Ramos (cell line): ENCODE results near the gene HDAC4.
"Not testable (repeated sequence)": the region's sequence is repeated elsewhere in the genome, so short reads cannot be mapped to it uniquely, and the experiment has no call there.

Experiments
- in situ Hi-C: fragments of 300-500 bp; cut with MboI; formaldehyde crosslinking; loops from one replicate; pipeline ENCODE4 v1.14.3; 2022; ENCODE audit warnings: low sequenced_read_pairs; ENCODE audit not compliant: unreplicated experiment

The HDAC4 gene

GRCh38 chr2:239053801-239054503 is 346.9 kb downstream of the HDAC4 start:
- in situ Hi-C loops = no loop called here

GRCh38 chr2:239052798-239053665 is 347.8 kb downstream of the HDAC4 start:
- in situ Hi-C loops = no loop called here

- in situ Hi-C loops = no loop called here
Observed at GRCh38 chr2:239051891-239052445, 348.9 kb downstream of the HDAC4 start.

- in situ Hi-C loops = no loop called here
Observed at GRCh38 chr2:239050252-239050649, 350.6 kb downstream of the HDAC4 start.

GRCh38 chr2:239049421-239050251 is 351.2 kb downstream of the HDAC4 start:
- in situ Hi-C loops = no loop called here

GRCh38 chr2:239048736-239049135 is 352.1 kb downstream of the HDAC4 start:
- in situ Hi-C loops = no loop called here

GRCh38 chr2:239047861-239048260 is 353.0 kb downstream of the HDAC4 start:
- in situ Hi-C loops = no loop called here

GRCh38 chr2:239047420-239047819 is 353.4 kb downstream of the HDAC4 start:
- in situ Hi-C loops = no loop called here

- in situ Hi-C loops = no loop called here
Observed at GRCh38 chr2:239046822-239047221, 354.0 kb downstream of the HDAC4 start.

GRCh38 chr2:239044336-239044735 is 356.5 kb downstream of the HDAC4 start:
- in situ Hi-C loops = no loop called here

- in situ Hi-C loops = no loop called here
Observed at GRCh38 chr2:239043326-239043725, 357.5 kb downstream of the HDAC4 start.

- in situ Hi-C loops = no loop called here
Observed at GRCh38 chr2:239042551-239043320, 358.1 kb downstream of the HDAC4 start.

GRCh38 chr2:239042046-239042445 is 358.8 kb downstream of the HDAC4 start:
- in situ Hi-C loops = no loop called here

GRCh38 chr2:239041062-239041461 is 359.8 kb downstream of the HDAC4 start:
- in situ Hi-C loops = no loop called here

- in situ Hi-C loops = no loop called here
Observed at GRCh38 chr2:239040152-239040761, 360.6 kb downstream of the HDAC4 start.

GRCh38 chr2:239039479-239039861 is 361.4 kb downstream of the HDAC4 start:
- in situ Hi-C loops = no loop called here

GRCh38 chr2:239038773-239039478 is 361.9 kb downstream of the HDAC4 start:
- in situ Hi-C loops = no loop called here

- in situ Hi-C loops = not testable (repeated sequence)
Observed at GRCh38 chr2:239038284-239038683, 362.5 kb downstream of the HDAC4 start.

GRCh38 chr2:239037559-239037910 is 363.3 kb downstream of the HDAC4 start:
- in situ Hi-C loops = no loop called here
